ENCODE data around the gene PRPF19. TPM values are rescaled to one million over a fixed set of nuclear protein-coding genes. Genes with fewer than 3 reads are reported as not detected.

The PRPF19 gene
- total and polyA plus RNA-seq, 9 of the 15 experiments (the other 6 are each of a cell fraction or from before 2014, with no cell fraction given), result 9.4 to 212 (median 73.2) TPM

DNA sequence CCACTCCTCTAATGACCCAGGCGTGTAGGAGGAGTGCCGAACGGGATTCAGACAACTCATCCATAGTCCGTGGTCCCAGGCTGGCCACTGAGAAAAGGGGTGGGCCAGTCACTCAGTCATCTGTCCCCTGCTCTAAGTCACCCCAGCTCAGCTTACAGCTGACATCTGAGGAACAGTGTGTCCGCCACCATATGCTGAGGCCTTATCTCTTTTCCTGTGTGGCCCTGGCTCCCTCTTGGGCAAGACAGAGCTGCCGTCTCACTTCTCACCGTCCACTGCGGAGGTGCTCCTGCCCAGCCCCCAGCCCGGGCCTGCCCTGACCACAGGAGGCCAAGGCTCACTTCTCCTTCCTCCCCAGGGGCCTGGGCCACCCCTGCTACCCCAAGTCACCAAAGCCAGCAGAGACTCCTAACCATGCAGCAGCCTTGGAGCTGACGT, 57.7 kb downstream of the PRPF19 start (continued):
- TF ChIP-seq MGA (IDR thresholded peaks at IDR 0.05) (no peak), CEBPB (tag; IDR thresholded peaks at IDR 0.05) (peak; percentile 89), MIER1 (IDR thresholded peaks at IDR 0.05; ENCODE audit: low read depth) (no peak), ZNF695 (CRISPR knock-in tag; IDR thresholded peaks at IDR 0.05) (no peak), KDM1A (IDR thresholded peaks at IDR 0.05) (no peak), ZNF707 (CRISPR knock-in tag; conservative IDR thresholded peaks at IDR 0.05) (no peak), ETS2 (tag; IDR thresholded peaks at IDR 0.05; ENCODE audit: borderline replicate concordance, poor library complexity, severe bottlenecking) (no peak), ELK1 (CRISPR knock-in tag; IDR thresholded peaks at IDR 0.05) (no peak), ZNF551 (CRISPR knock-in tag; IDR thresholded peaks at IDR 0.05) (no peak), ZFP91 (CRISPR knock-in tag; IDR thresholded peaks at IDR 0.05) (no peak)
- TF ChIP-seq, protein P1, sequence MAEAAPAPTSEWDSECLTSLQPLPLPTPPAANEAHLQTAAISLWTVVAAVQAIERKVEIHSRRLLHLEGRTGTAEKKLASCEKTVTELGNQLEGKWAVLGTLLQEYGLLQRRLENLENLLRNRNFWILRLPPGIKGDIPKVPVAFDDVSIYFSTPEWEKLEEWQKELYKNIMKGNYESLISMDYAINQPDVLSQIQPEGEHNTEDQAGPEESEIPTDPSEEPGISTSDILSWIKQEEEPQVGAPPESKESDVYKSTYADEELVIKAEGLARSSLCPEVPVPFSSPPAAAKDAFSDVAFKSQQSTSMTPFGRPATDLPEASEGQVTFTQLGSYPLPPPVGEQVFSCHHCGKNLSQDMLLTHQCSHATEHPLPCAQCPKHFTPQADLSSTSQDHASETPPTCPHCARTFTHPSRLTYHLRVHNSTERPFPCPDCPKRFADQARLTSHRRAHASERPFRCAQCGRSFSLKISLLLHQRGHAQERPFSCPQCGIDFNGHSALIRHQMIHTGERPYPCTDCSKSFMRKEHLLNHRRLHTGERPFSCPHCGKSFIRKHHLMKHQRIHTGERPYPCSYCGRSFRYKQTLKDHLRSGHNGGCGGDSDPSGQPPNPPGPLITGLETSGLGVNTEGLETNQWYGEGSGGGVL (CRISPR knock-in tag; IDR thresholded peaks at IDR 0.05), result no peak
